ENCODE results near the gene CTAG1B. TPM values are rescaled to one million over a fixed set of nuclear protein-coding genes. Genes with fewer than 3 reads are reported as not detected.
"Not testable (repeated sequence)": the region's sequence is repeated elsewhere in the genome, so short reads cannot be mapped to it uniquely, and the experiment has no call there.

Gene CTAG1B
- total and polyA plus RNA-seq, 2 donors: not detected

DNA sequence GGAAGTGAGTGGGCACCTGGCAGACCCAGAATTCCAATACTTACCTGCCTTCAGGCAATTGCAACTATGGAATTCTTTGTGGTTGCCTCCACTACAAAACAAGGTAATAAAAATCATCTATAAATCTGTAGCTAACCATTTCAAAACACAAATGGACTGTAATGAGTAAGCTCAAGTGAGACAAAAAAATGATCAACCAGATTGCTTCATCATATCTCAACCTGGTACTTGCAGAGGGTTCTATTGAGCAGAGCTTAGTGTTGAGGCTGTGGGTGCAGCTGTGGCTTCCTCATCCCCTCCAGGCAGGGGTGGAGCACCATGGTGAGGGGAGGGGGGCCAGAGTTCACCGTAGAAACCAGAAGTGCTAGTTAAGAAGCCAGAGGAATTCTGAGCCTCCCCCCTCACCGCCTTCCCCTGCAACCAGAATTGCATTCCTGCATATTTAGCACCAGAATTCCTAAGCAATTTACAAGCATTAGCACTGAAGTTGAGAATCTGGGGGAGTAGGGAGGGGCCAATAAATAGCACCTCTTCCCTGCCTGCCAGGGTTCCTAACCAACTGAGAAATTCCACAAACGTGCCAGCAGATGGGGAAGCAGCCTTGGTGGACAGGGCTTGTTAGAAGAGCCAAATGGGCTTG, 22.7 kb downstream of the CTAG1B start:
- no peaks in the 10 kb centered on the region for H3K9me3 ChIP-seq (ENCODE audit: control insufficient read depth in 2 of 2, insufficient read depth in 1 of 2, low read length in 1 of 2)
- peaks cover 0 to 4% of the 10 kb centered on the region in 2 donors for H3K4me1 ChIP-seq (ENCODE audit: control insufficient read depth in 2 of 2, insufficient read depth in 2 of 2, low read length in 2 of 2)
- H3K27me3 ChIP-seq (ENCODE audit: control insufficient read depth in 2 of 2, insufficient read depth in 1 of 2, low read length in 1 of 2): no peaks in the 10 kb centered on the region
- H3K36me3 ChIP-seq (ENCODE audit: control insufficient read depth in 2 of 2, insufficient read depth in 2 of 2, low read length in 1 of 2): no peaks in the 10 kb centered on the region
- whole genome bisulfite sequencing: 24% methylated on average over 3 of the region's 3 CpGs
- H3K27ac ChIP-seq (ENCODE audit: low read depth in 1 of 2, low read length in 1 of 2): no peak overlapping the region
- peak in 2 of 9 donors; percentile 3 to 39 for DNase-seq (ENCODE audit: low read depth in 6 of 9, low spot score in 9 of 9)
- H3K4me3 ChIP-seq (ENCODE audit: low read length in 2 of 2): no peak overlapping the region

DNA sequence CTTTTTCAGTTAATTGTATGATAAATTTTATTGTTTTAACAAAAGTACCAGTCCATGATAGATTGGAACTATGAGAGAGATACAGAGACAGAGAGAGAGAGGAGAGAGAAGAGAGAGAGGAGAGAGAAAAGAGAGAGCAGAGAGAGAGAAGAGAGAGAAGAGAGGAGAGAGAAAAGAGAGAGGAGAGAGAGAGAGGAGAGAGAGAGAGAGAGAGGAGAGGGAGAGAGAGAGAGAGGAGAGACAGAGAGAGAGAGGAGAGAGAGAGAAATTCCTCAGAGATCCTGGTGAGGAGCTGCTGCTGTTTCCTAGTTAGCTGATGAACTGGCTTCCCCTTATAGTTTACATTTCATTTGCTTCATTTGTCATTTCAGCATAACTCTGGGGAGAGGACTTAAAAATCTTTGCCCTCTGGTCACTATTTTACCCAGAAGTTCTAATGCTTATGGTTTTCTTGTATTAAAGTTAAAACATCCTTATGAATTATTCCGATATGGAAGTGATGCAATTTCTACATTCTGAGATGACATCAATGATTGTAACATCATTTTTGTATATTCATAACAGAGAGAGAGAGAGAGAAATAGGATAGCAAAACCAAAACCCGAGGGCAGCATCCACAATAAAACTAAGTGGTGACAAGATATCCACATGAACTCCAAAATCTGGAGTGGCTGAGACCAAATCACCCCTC, 23.4 kb downstream of the CTAG1B start:
- Histone ChIP-seq H3K27ac (ENCODE audit: low read depth in 1 of 2, low read length in 1 of 2) (no peak overlapping the region), H3K4me1 (ENCODE audit: control insufficient read depth in 2 of 2, insufficient read depth in 2 of 2, low read length in 2 of 2) (peaks cover 0 to 4% of the 10 kb centered on the region in 2 donors), H3K36me3 (ENCODE audit: control insufficient read depth in 2 of 2, insufficient read depth in 2 of 2, low read length in 1 of 2) (no peaks in the 10 kb centered on the region), H3K9me3 (ENCODE audit: control insufficient read depth in 2 of 2, insufficient read depth in 1 of 2, low read length in 1 of 2) (no peaks in the 10 kb centered on the region), H3K4me3 (ENCODE audit: low read length in 2 of 2) (no peak overlapping the region), H3K27me3 (ENCODE audit: control insufficient read depth in 2 of 2, insufficient read depth in 1 of 2, low read length in 1 of 2) (no peaks in the 10 kb centered on the region)
- 92% methylated on average over 2 of the region's 2 CpGs for WGBS
- no peak for DNase-seq (ENCODE audit: low read depth in 6 of 9, low spot score in 9 of 9)

DNA sequence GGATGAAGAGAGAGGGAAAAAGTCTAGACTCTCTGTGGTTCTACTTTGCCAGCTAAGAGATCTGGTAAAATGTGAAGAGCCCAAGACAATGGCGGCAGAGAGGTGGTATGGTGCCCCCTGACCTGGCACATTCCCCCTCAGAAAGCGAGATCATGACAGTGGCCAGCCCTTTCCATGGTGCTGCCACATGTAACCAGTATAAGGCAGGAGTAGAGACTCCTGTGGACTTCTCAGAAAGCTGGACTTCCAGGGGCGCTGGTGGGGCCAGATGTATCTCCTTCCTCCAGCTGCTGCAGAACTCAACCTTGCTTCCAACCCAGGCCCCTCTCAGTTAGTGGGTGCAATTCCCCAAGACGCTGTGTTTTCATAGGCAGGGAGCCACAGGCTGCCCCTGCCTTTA, 24.6 kb downstream of the CTAG1B start:
- over 99% methylated on average over 4 of the region's 4 CpGs for WGBS
- no peak overlapping the region for H3K4me3 ChIP-seq (ENCODE audit: low read length in 2 of 2)
- no peaks in the 10 kb centered on the region for H3K36me3 ChIP-seq (ENCODE audit: control insufficient read depth in 2 of 2, insufficient read depth in 2 of 2, low read length in 1 of 2)
- H3K9me3 ChIP-seq (ENCODE audit: control insufficient read depth in 2 of 2, insufficient read depth in 1 of 2, low read length in 1 of 2): no peaks in the 10 kb centered on the region
- H3K27ac ChIP-seq (ENCODE audit: low read depth in 1 of 2, low read length in 1 of 2): no peak overlapping the region
- no peak for DNase-seq (ENCODE audit: low read depth in 6 of 9, low spot score in 9 of 9)
- no peaks in the 10 kb centered on the region for H3K27me3 ChIP-seq (ENCODE audit: control insufficient read depth in 2 of 2, insufficient read depth in 1 of 2, low read length in 1 of 2)
- no peaks in the 10 kb centered on the region for H3K4me1 ChIP-seq (ENCODE audit: control insufficient read depth in 2 of 2, insufficient read depth in 2 of 2, low read length in 2 of 2)

GRCh38 chrX:154593201-154593600, 25.9 kb downstream of the CTAG1B start:
- no peaks in the 10 kb centered on the region for H3K36me3 ChIP-seq (ENCODE audit: control insufficient read depth in 2 of 2, insufficient read depth in 2 of 2, low read length in 1 of 2)
- no peaks in the 10 kb centered on the region for H3K4me1 ChIP-seq (ENCODE audit: control insufficient read depth in 2 of 2, insufficient read depth in 2 of 2, low read length in 2 of 2)
- no peaks in the 10 kb centered on the region for H3K27me3 ChIP-seq (ENCODE audit: control insufficient read depth in 2 of 2, insufficient read depth in 1 of 2, low read length in 1 of 2)
- no peak for DNase-seq (ENCODE audit: low read depth in 6 of 9, low spot score in 9 of 9)
- H3K27ac ChIP-seq (ENCODE audit: low read depth in 1 of 2, low read length in 1 of 2): no peak overlapping the region
- H3K4me3 ChIP-seq (ENCODE audit: low read length in 2 of 2): no peak overlapping the region
- WGBS: 98% methylated on average over 5 of the region's 5 CpGs
- H3K9me3 ChIP-seq (ENCODE audit: control insufficient read depth in 2 of 2, insufficient read depth in 1 of 2, low read length in 1 of 2): no peaks in the 10 kb centered on the region

DNA sequence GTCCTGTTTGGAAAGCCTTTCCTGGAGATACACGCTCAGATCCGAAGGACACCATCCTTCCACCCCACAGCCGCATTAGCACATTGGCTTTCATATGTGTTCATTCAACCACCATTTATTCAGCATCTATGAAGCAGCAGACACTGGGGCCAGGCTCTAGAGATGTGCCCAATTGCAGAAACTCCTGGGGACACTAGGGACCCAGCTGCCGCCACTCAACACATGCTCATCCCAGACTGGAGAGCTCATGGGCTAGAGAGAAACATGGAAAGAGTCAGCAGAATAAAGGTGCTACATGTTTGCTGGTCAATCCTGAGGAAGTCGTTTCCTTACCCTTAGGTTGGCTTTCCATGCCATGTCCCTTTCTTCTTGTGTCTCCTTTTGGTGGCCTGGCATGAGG, 26.6 kb downstream of the CTAG1B start:
- no peaks in the 10 kb centered on the region for H3K9me3 ChIP-seq (ENCODE audit: control insufficient read depth in 2 of 2, insufficient read depth in 1 of 2, low read length in 1 of 2)
- no peak overlapping the region for H3K4me3 ChIP-seq (ENCODE audit: low read length in 2 of 2)
- H3K4me1 ChIP-seq (ENCODE audit: control insufficient read depth in 2 of 2, insufficient read depth in 2 of 2, low read length in 2 of 2): no peaks in the 10 kb centered on the region
- no peak overlapping the region for H3K27ac ChIP-seq (ENCODE audit: low read depth in 1 of 2, low read length in 1 of 2)
- H3K36me3 ChIP-seq (ENCODE audit: control insufficient read depth in 2 of 2, insufficient read depth in 2 of 2, low read length in 1 of 2): no peaks in the 10 kb centered on the region
- no peak for DNase-seq (ENCODE audit: low read depth in 6 of 9, low spot score in 9 of 9)
- H3K27me3 ChIP-seq (ENCODE audit: control insufficient read depth in 2 of 2, insufficient read depth in 1 of 2, low read length in 1 of 2): no peaks in the 10 kb centered on the region
- 98% methylated on average over 5 of the region's 5 CpGs for WGBS

DNA sequence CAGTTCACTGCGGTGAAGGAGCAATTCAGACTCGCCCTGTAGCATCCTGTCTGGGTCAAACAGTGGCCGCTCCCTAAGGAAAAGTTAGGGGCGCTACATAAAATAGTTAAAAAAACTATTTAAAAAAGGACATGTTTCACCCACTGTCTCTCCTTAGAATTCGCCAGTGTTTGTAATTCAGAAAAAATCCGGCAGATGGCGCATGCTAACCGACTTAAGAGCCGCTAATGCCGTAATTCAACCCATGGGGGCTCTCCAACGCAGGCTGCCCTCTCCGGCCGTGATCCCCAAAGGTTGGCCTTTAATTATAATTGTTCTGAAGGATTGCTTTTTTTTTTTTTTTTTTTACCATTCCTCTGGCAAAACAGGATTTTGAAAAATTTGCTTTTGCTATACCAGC, 28.7 kb downstream of the CTAG1B start:
- H3K4me1 ChIP-seq (ENCODE audit: control insufficient read depth in 2 of 2, insufficient read depth in 2 of 2, low read length in 2 of 2); H3K36me3 ChIP-seq (ENCODE audit: control insufficient read depth in 2 of 2, insufficient read depth in 2 of 2, low read length in 1 of 2); DNase-seq (ENCODE audit: low read depth in 6 of 9, low spot score in 9 of 9); H3K9me3 ChIP-seq (ENCODE audit: control insufficient read depth in 2 of 2, insufficient read depth in 1 of 2, low read length in 1 of 2); H3K27me3 ChIP-seq (ENCODE audit: control insufficient read depth in 2 of 2, insufficient read depth in 1 of 2, low read length in 1 of 2); H3K27ac ChIP-seq (ENCODE audit: low read depth in 1 of 2, low read length in 1 of 2); H3K4me3 ChIP-seq (ENCODE audit: low read length in 2 of 2): not testable (repeated sequence)
- no CpG with 5 or more reads among the region's 13 CpGs for WGBS

DNA sequence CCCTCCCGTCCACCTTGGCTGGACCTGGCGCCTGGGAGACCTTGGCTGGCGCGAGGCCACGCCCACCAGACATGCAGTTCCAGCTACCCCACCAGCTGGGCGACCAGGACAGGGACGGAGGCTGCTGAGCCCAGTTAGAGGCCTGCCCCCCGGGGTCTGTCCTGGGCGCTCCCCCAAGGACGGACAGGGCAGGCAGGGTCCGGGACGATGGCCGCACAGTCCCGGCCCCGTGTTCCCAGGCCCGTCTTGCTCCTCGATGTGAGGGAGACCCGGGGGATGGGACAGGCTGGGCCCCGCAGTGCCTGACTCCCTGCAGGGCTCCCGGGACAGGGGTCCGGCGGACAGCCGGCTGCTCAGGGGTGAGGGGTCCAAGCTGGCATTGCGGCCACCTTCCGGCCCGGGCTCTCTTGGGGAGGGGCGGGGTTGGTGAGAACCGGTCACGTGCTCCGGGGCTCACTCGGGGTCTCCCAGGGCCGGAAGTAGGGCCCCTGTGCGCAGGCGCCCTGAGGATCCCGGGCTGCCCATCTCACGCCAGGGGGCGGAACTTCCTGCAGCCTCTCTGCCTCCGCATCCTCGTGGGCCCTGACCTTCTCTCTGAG, 34.4 kb downstream of the CTAG1B start, which contains the start of gene CTAG1A:
Gene CTAG1A, plus strand, starts transcription at position 549 of the 599 bp plus-strand sequence. CDS start 74 bp downstream, outside the sequence.
- not testable (repeated sequence) for H3K27ac ChIP-seq (ENCODE audit: low read depth in 1 of 2, low read length in 1 of 2); H3K4me1 ChIP-seq (ENCODE audit: control insufficient read depth in 2 of 2, insufficient read depth in 2 of 2, low read length in 2 of 2); H3K4me3 ChIP-seq (ENCODE audit: low read length in 2 of 2); H3K36me3 ChIP-seq (ENCODE audit: control insufficient read depth in 2 of 2, insufficient read depth in 2 of 2, low read length in 1 of 2); H3K27me3 ChIP-seq (ENCODE audit: control insufficient read depth in 2 of 2, insufficient read depth in 1 of 2, low read length in 1 of 2); DNase-seq (ENCODE audit: low read depth in 6 of 9, low spot score in 9 of 9); H3K9me3 ChIP-seq (ENCODE audit: control insufficient read depth in 2 of 2, insufficient read depth in 1 of 2, low read length in 1 of 2)
- WGBS: no CpG with 5 or more reads among the region's 39 CpGs

DNA sequence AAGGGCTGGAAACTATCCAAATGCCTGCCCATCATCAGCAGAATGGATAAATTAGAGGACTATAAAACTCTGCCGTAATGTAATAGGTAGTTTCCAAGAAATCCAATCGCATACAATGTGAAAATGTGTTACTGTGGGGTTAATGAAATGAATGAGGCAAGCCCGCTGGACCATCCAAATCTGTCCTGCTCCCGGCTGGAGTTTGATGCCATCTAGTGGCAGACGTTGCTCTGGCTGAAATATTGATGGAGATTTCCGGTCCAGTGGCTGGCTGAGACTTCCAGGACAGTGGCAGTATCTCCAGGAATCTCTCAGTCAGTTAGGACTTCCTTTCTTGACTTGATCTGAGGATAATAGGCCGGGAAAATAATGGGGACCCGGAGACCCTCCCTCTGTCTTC, 36.1 kb downstream of the CTAG1B start:
- H3K9me3 ChIP-seq (ENCODE audit: control insufficient read depth in 2 of 2, insufficient read depth in 1 of 2, low read length in 1 of 2); DNase-seq (ENCODE audit: low read depth in 6 of 9, low spot score in 9 of 9); H3K27ac ChIP-seq (ENCODE audit: low read depth in 1 of 2, low read length in 1 of 2); H3K4me3 ChIP-seq (ENCODE audit: low read length in 2 of 2); H3K4me1 ChIP-seq (ENCODE audit: control insufficient read depth in 2 of 2, insufficient read depth in 2 of 2, low read length in 2 of 2); H3K27me3 ChIP-seq (ENCODE audit: control insufficient read depth in 2 of 2, insufficient read depth in 1 of 2, low read length in 1 of 2); H3K36me3 ChIP-seq (ENCODE audit: control insufficient read depth in 2 of 2, insufficient read depth in 2 of 2, low read length in 1 of 2): not testable (repeated sequence)
- no CpG with 5 or more reads among the region's 8 CpGs for WGBS

DNA sequence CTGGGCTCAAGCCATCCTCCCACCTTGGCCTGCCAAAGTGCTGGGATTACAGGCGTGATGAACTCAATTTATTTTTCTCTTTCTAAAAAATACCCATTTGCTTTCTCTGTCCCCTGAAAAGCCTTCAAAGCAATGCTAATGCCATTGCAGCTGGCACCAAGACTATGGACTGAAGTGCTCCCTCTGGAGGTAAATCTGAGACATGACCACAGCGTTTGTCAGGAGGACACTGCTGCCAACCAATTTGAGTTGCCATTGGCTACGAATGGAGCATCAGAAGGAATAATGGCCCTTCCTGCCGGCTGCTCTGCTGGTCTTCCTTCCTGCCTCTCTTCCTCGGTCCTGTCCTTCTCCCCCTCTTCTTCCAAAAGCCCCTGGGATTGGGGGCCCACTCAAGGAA, 44.0 kb downstream of the CTAG1B start:
- not testable (repeated sequence) for H3K27ac ChIP-seq (ENCODE audit: low read depth in 1 of 2, low read length in 1 of 2); H3K4me1 ChIP-seq (ENCODE audit: control insufficient read depth in 2 of 2, insufficient read depth in 2 of 2, low read length in 2 of 2); DNase-seq (ENCODE audit: low read depth in 6 of 9, low spot score in 9 of 9); H3K4me3 ChIP-seq (ENCODE audit: low read length in 2 of 2); H3K9me3 ChIP-seq (ENCODE audit: control insufficient read depth in 2 of 2, insufficient read depth in 1 of 2, low read length in 1 of 2); H3K27me3 ChIP-seq (ENCODE audit: control insufficient read depth in 2 of 2, insufficient read depth in 1 of 2, low read length in 1 of 2); H3K36me3 ChIP-seq (ENCODE audit: control insufficient read depth in 2 of 2, insufficient read depth in 2 of 2, low read length in 1 of 2)
- no CpG with 5 or more reads among the region's 5 CpGs for WGBS
